IPS DF 6.9 (cell line): Measurements from ENCODE around the gene TRIM62.
"Not testable (repeated sequence)": the region's sequence is repeated elsewhere in the genome, so short reads cannot be mapped to it uniquely, and the experiment has no call there.

Experiments used
- DNase-seq: peaks from one replicate; pipeline ENCODE4 v3.0.0-alpha.2; 2013; ENCODE audit warnings: low read depth, low spot score
- H3K27ac ChIP-seq: one replicate; pipeline ENCODE4 v1.5.1; 2013; ENCODE audit warnings: low read length, control low read depth
- H3K27me3 ChIP-seq: 2 replicates; pipeline ENCODE4 v1.6.1; 2013; ENCODE audit warnings: mild to moderate bottlenecking, low read length; ENCODE audit not compliant: control insufficient read depth, insufficient read depth
- H3K36me3 ChIP-seq: 2 replicates; pipeline ENCODE4 v1.6.1; 2013; ENCODE audit warnings: low read length; ENCODE audit not compliant: control insufficient read depth, insufficient read depth
- H3K4me1 ChIP-seq: 2 replicates; pipeline ENCODE4 v1.6.1; 2013; ENCODE audit warnings: low read length; ENCODE audit not compliant: control insufficient read depth, insufficient read depth
- H3K4me3 ChIP-seq: 2 replicates; pipeline ENCODE4 v1.5.1; 2013; ENCODE audit warnings: mild to moderate bottlenecking, low read length
- H3K9me3 ChIP-seq: 2 replicates; pipeline ENCODE4 v1.6.1; 2013; ENCODE audit warnings: low read length, inconsistent platforms; ENCODE audit not compliant: control insufficient read depth, insufficient read depth
- WGBS: extraction: QIAGEN DNeasy Blood & Tissue Kit; methylation state at CpG from one replicate; pipeline ENCODE4 v1.1.7; 2013; ENCODE audit warnings: mixed read lengths, missing lambda C conversion rate; ENCODE audit not compliant: insufficient read length, insufficient coverage; 5-methylcytosine and 5-hydroxymethylcytosine counted together

The TRIM62 gene

GRCh38 chr1:33100119-33100415, 81.8 kb downstream of the TRIM62 start:
- not testable (repeated sequence) for DNase-seq, H3K4me1 ChIP-seq, H3K36me3 ChIP-seq, H3K9me3 ChIP-seq, H3K27me3 ChIP-seq, H3K4me3 ChIP-seq, H3K27ac ChIP-seq
- no CpG with 5 or more reads among the region's 4 CpGs for WGBS

GRCh38 chr1:33099290-33100118, 82.3 kb downstream of the TRIM62 start:
- DNase-seq: no peak

GRCh38 chr1:33098371-33098770, 83.5 kb downstream of the TRIM62 start:
- Histone ChIP-seq H3K36me3 (no peaks in the 10 kb centered on the region), H3K27ac (no peak overlapping the region), H3K9me3 (no peaks in the 10 kb centered on the region), H3K4me1 (peaks cover 6% of the 10 kb centered on the region; the same call in 1 of the 2 replicates), H3K27me3 (no peaks in the 10 kb centered on the region; the same call in 1 of the 2 replicates), H3K4me3 (no peak overlapping the region)
- DNase-seq: no peak

More at GRCh38 chr1:33099290-33100118, 82.3 kb downstream of the TRIM62 start:
- WGBS: no CpG with 5 or more reads among the region's 13 CpGs
- no peaks in the 10 kb centered on the region; the same call in 1 of the 2 replicates for H3K27me3 ChIP-seq
- no peak overlapping the region for H3K27ac ChIP-seq
- H3K36me3 ChIP-seq: no peaks in the 10 kb centered on the region
- H3K9me3 ChIP-seq: no peaks in the 10 kb centered on the region
- peaks cover 6% of the 10 kb centered on the region; the same call in 1 of the 2 replicates for H3K4me1 ChIP-seq
- no peak overlapping the region for H3K4me3 ChIP-seq

GRCh38 chr1:33097762-33098161, 84.1 kb downstream of the TRIM62 start:
- H3K4me3 ChIP-seq: no peak overlapping the region
- no peak overlapping the region for H3K27ac ChIP-seq
- peaks cover 6% of the 10 kb centered on the region; the same call in 1 of the 2 replicates for H3K4me1 ChIP-seq
- no peaks in the 10 kb centered on the region; the same call in 1 of the 2 replicates for H3K27me3 ChIP-seq
- H3K9me3 ChIP-seq: no peaks in the 10 kb centered on the region
- no peak for DNase-seq
- H3K36me3 ChIP-seq: no peaks in the 10 kb centered on the region
- WGBS: no CpG with 5 or more reads among the region's 4 CpGs

- Histone ChIP-seq H3K36me3 (no peaks in the 10 kb centered on the region), H3K4me1 (peaks cover 6% of the 10 kb centered on the region; the same call in 1 of the 2 replicates), H3K4me3 (no peak overlapping the region)
Observed at GRCh38 chr1:33097137-33097611, 84.7 kb downstream of the TRIM62 start.

GRCh38 chr1:33096363-33097005, 85.4 kb downstream of the TRIM62 start:
- no peaks in the 10 kb centered on the region for H3K27me3 ChIP-seq
- DNase-seq: no peak
- no peaks in the 10 kb centered on the region for H3K36me3 ChIP-seq
- no peak overlapping the region for H3K27ac ChIP-seq
- H3K4me1 ChIP-seq: peaks cover 6% of the 10 kb centered on the region; the same call in 1 of the 2 replicates
- H3K9me3 ChIP-seq: no peaks in the 10 kb centered on the region
- no CpG with 5 or more reads among the region's 7 CpGs for WGBS
- H3K4me3 ChIP-seq: no peak overlapping the region

More at GRCh38 chr1:33097137-33097611, 84.7 kb downstream of the TRIM62 start:
- Histone ChIP-seq H3K9me3 (no peaks in the 10 kb centered on the region), H3K27me3 (no peaks in the 10 kb centered on the region), H3K27ac (no peak overlapping the region)
- no peak for DNase-seq
- WGBS: no CpG with 5 or more reads among the region's 3 CpGs
